Raji (cell line): ENCODE data around the gene GID4.
A peak's percentile ranks its signal among the peaks of the same experiment; 100 is the strongest.

ENCODE experiments used
- POLR2A ChIP-seq: IDR thresholded peaks from 2 replicates; pipeline ENCODE4 v1.6.1; 2011; ENCODE audit warnings: low read depth, low read length, control low read depth; ENCODE audit not compliant: insufficient read depth

Gene GID4

DNA sequence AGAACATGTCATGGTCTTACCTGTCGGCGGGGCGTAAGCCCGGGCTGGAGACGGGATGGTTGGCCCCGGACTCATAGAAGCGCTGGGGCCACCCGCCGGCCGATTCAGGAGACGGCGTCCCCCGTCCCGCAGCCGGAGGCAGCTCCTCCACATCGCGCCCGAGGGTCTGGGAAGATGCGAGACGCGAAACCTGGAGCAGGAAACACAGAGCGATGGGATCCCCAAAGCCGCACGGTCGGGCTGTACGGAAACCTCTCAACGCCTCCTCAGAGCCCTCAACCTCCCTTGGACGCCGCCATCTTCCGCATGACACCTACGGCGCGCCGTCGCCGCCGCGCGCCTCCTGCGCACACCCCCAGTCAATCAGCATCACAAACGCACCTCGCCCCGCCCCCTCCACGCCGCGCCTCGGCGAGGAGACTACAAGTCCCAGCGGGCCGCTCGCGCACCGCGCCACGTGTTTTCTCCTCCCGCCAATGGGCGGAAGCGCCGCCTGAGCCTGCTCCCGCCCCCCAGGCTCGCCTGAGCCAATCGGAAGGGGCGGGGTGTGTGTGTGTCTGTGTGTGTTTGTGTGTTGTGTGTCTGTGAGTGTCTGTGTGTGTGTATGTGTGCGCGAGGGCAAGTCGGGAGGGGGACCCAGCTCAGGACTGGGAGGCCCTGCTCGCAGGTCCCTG lies at the start of gene GID4, which contains the start of gene ATPAF2:
TSS of gene GID4 (plus strand) at position 548 of the 674 bp plus-strand sequence. CDS start at position 605, 57 bp downstream.
TSS of gene ATPAF2 (minus strand) at position 308 of the 674 bp plus-strand sequence. CDS start at position 153, 155 bp downstream.
- peak; percentile 73 for TF ChIP-seq POLR2A

- TF ChIP-seq POLR2A: no peak
These were observed 49.6 kb upstream of the GID4 start for GRCh38 chr17:17989618-17990017.

GRCh38 chr17:17990282-17990681 lies 48.9 kb upstream of the GID4 start:
- no peak for TF ChIP-seq POLR2A

GRCh38 chr17:17993366-17993765 lies 45.8 kb upstream of the GID4 start:
- no peak for TF ChIP-seq POLR2A

DNA sequence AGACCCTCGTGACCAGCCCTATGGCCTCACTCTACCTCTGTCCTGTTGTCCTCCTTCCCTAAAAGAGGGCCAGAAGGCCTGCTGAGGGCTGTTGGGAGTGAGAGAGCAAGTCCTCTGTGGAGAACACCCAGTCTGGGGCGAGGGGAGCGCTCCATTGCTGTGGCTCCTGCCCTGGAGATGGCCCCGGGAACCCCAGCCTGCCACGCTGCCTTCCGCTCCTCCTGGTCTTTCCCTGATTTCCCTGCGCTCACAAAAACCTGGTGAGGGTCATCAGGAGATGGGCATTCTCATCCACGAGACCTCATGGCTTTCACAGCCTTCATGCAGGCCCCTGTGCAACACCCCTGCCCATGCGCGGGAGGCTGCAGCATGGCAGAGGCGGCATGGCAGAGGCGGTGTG lies 45.4 kb upstream of the GID4 start:
- no peak for TF ChIP-seq POLR2A

DNA sequence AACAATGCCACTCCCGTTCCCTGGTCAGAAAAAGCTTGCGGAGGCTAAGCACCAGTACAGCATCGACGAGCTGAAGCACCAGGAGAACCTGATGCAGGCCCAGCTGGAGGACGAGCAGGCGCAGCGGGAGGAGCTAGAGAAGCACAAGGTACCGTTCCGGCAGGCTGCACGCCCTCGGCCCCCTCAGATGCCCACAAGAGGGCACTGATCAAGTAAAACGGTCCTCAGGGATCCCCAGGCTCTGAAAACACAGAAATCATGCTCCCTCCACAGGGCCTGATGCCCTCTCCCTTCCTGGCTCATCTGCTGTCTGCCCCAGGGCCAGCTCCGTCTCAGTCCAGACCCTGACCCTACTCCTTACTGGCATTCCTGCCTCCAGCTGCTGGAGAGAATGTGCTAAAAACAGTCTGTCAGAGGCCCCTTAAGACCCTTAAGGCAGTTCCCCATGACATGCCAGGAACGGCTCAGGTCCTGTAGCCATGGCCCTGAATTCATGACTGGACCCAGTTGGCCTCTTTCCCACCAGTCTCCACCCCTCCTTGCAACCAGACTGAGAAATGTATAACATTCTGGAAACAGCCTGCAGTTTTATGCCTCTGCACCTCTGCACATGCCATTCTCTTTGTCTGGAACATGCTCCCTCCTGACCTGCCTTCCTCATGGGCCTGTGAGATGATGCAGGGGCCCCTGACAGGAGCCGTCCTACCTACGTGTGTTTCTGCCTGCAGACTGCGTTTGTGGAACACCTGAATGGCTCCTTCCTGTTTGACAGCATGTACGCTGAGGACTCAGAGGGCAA lies 44.7 kb upstream of the GID4 start:
- TF ChIP-seq POLR2A: no peak

- no peak for TF ChIP-seq POLR2A
These were observed 40.3 kb upstream of the GID4 start for GRCh38 chr17:17998934-17999333.

- no peak for TF ChIP-seq POLR2A
These were observed 39.7 kb upstream of the GID4 start for GRCh38 chr17:17999364-18000029.

DNA sequence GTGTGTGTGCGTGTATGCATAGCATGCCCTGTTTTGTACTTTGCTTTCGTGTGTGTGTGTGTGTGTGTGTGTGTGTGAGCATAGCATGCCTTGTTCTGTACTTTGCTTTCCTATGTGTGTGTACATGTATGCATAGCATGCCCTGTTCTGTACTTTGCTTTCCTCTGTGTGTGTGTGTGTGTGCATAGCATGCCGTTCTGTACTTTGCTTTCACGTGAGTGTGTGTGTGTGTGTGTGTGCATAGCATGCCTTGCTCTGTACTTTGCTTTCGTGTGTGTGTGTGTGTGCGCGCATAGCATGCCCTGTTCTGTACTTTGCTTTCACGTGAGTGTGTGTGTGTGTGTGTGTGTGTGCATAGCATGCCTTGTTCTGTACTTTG lies 39.2 kb upstream of the GID4 start:
- no peak for TF ChIP-seq POLR2A

DNA sequence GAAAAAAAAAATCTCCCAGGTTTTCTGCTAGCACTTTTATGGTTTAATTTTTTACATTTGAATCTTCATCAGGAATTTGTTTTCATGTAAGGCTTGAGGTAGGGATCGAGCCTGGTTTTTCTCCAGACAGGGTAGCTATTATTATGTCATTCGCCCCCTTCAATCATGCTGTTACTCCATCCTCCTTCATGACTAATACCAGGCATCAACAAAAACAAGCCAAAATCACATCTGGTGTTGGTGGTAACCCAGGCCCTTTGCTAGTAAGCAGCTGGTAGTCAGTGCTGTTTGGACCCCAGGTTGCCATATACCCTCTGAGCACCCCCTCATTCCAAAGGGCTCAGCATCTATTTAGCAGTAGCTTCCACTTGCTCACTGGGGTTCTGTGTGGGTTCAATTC lies 37.0 kb upstream of the GID4 start:
- no peak for TF ChIP-seq POLR2A

DNA sequence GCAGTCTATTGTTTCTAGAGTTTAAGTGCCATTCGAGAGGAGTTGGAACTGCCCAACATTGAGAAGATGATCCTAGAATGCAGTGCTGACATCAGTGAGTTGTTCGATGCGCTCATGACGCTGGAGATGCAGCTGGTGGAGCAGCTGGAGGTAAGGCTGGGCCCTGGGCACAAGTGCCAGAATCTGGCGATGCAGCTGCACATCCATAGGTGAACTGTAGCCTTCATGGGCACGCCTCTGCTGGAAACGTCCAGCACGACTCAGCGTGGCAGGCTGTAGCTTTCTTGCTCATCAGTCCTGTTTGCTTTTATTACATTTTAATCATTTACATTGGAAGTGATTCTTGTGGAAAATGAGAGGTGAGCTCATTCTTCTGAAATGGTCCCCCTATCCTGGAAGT lies 34.9 kb upstream of the GID4 start:
- TF ChIP-seq POLR2A: no peak

DNA sequence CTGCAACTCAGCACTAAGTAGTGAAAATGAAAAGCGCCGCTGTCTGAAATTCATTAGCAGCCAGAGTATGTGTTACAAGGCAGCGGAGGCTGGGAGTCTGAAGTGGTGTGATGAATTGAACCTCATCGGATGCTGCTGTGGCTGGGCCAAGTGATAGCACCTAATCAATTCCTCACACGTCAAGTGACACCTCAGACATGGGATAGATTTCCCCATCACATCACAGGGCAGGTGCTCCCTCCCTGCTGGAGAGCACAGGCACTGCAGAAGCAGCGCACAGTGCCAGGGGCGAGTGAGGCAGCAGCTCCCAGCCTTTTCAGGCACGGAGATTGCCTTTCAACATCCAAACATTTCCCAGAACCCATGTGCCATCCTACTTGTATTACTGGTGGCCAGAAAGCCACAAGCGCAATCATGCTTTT lies 34.3 kb upstream of the GID4 start:
- no peak for TF ChIP-seq POLR2A

DNA sequence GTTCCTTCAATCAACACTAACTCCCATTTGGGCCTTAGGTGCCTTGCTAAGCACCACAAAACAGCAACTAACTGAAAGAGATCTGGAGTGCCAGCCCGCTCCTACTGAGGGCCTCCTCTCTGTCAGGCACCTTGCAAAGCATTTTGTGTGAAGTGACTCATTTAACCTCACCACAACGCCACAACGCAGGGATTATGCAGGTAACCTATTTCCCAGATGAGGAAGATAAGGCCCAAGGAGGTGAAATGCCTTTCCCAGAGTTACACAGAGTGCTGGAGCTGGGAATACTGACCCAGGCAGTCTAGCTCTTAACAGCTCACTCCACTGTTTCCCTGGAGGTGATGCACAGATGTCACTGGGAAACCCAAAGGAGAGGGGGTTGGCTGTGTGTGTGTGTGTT lies 33.7 kb upstream of the GID4 start:
- no peak for TF ChIP-seq POLR2A

- no peak for TF ChIP-seq POLR2A
These were observed 32.5 kb upstream of the GID4 start for GRCh38 chr17:18006495-18007239.
